Lower leg skin (tissue), 3 donors: ENCODE results near the gene PATZ1.

Experiments
- POLR2A ChIP-seq, 2 donors: fragments of 450-650 bp; IDR thresholded peaks; one replicate each; pipeline ENCODE4 v1.6.1; 2016 to 2017; ENCODE audit warnings: antibody characterized with exemption in 2 of 2, mild to moderate bottlenecking in 1 of 2, moderate library complexity in 1 of 2
- TF ChIP-seq, protein P1 (sequence below), 3 donors: fragments of 450-650 bp; IDR thresholded peaks; one replicate each; pipeline ENCODE4 v1.5.1; 2016; ENCODE audit warnings: antibody characterized with exemption in 3 of 3, mild to moderate bottlenecking in 3 of 3, moderate library complexity in 2 of 3

DNA sequence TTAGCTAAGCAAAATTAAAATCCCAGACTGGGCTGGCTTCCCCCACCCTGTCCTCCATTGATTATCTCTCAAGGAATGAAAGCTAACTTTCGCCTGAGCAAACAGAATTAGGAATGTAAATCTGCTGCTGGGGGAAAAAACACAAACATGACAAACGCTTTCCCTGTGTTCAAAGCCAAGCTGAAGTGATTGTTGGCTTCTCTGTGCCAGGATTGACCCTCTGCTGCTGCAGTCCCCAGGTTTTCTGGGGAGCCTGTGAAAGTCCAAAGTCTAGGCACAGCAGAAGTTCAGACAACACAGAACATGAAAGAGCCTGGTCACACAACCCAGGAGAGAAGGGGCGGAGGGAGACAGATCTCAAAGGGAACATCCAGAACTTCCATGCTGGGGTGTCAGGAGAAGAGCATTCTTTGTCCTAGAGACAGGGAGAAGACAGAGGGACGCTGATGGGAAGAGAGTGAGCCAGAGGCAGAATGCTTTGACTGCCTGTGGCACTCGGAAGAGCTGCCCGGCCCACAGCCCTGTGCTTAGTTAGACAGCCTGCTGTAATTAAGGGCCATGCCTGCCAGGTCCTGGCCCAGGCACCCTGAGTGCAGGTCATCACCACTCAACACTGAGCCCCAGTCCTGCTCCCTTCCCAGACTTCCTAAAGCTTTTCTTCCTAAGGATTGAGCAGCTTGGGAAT, 6.9 kb downstream of the PATZ1 start:
- TF ChIP-seq POLR2A (IDR thresholded peaks at IDR 0.05): no peak
- TF ChIP-seq, protein P1, sequence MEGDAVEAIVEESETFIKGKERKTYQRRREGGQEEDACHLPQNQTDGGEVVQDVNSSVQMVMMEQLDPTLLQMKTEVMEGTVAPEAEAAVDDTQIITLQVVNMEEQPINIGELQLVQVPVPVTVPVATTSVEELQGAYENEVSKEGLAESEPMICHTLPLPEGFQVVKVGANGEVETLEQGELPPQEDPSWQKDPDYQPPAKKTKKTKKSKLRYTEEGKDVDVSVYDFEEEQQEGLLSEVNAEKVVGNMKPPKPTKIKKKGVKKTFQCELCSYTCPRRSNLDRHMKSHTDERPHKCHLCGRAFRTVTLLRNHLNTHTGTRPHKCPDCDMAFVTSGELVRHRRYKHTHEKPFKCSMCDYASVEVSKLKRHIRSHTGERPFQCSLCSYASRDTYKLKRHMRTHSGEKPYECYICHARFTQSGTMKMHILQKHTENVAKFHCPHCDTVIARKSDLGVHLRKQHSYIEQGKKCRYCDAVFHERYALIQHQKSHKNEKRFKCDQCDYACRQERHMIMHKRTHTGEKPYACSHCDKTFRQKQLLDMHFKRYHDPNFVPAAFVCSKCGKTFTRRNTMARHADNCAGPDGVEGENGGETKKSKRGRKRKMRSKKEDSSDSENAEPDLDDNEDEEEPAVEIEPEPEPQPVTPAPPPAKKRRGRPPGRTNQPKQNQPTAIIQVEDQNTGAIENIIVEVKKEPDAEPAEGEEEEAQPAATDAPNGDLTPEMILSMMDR (IDR thresholded peaks at IDR 0.05): no peak
